HEK293 (cell line): ENCODE measurements around the gene TMEM205.

Source experiments
- EGR2 ChIP-seq: fragments of 450-650 bp; formaldehyde crosslinking; IDR thresholded peaks from 2 replicates; pipeline ENCODE4 v1.5.1; 2016; ENCODE audit warnings: low read depth, missing biosample characterization, missing genetic modification characterization
- HOXC10 ChIP-seq: sonication (generic); formaldehyde crosslinking; IDR thresholded peaks from 2 replicates; pipeline ENCODE4 v1.8.1; 2023; ENCODE audit warnings: mild to moderate bottlenecking, missing genetic modification reagents
- IKZF3 ChIP-seq: fragments of 450-650 bp; IDR thresholded peaks from 2 replicates; pipeline ENCODE4 v1.5.0; 2018; ENCODE audit warnings: missing biosample characterization, mild to moderate bottlenecking, missing genetic modification characterization, moderate library complexity
- KLF8 ChIP-seq: fragments of 450-650 bp; formaldehyde crosslinking; IDR thresholded peaks from 2 replicates; pipeline ENCODE4 v1.5.1; 2016; ENCODE audit warnings: missing biosample characterization, missing genetic modification characterization
- SALL2 ChIP-seq: fragments of 450-650 bp; formaldehyde crosslinking; IDR thresholded peaks from 2 replicates; pipeline ENCODE4 v1.5.0; 2017; ENCODE audit warnings: missing biosample characterization, mild to moderate bottlenecking, missing genetic modification characterization, borderline replicate concordance
- SCRT2 ChIP-seq: fragments of 450-650 bp; formaldehyde crosslinking; IDR thresholded peaks from 2 replicates; pipeline ENCODE4 v1.5.1; 2016; ENCODE audit warnings: missing biosample characterization, missing genetic modification characterization
- YY1 ChIP-seq: fragments of 450-650 bp; formaldehyde crosslinking; IDR thresholded peaks from 2 replicates; pipeline ENCODE4 v1.5.1; 2018; ENCODE audit warnings: missing biosample characterization, missing genetic modification characterization
- ZBTB20 ChIP-seq: fragments of 450-650 bp; formaldehyde crosslinking; IDR thresholded peaks from 2 replicates; pipeline ENCODE4 v1.5.1; 2016; ENCODE audit warnings: missing biosample characterization, missing genetic modification characterization
- ZNF157 ChIP-seq: fragments of 450-650 bp; formaldehyde crosslinking; IDR thresholded peaks from 2 replicates; pipeline ENCODE4 v1.5.1; 2016; ENCODE audit warnings: missing biosample characterization, missing genetic modification characterization
- ZNF391 ChIP-seq: fragments of 450-650 bp; formaldehyde crosslinking; IDR thresholded peaks from 2 replicates; pipeline ENCODE4 v1.5.1; 2016; ENCODE audit warnings: low read depth, missing biosample characterization, missing genetic modification characterization, borderline replicate concordance
- ZNF544 ChIP-seq: fragments of 450-650 bp; formaldehyde crosslinking; IDR thresholded peaks from 2 replicates; pipeline ENCODE4 v1.5.0; 2017; ENCODE audit warnings: missing biosample characterization, missing genetic modification characterization
- ZNF701 ChIP-seq: fragments of 450-650 bp; formaldehyde crosslinking; IDR thresholded peaks from 2 replicates; pipeline ENCODE4 v1.5.1; 2016; ENCODE audit warnings: missing biosample characterization, missing genetic modification characterization
- ZNF776 ChIP-seq: fragments of 450-650 bp; formaldehyde crosslinking; IDR thresholded peaks from 2 replicates; pipeline ENCODE4 v1.5.0; 2017; ENCODE audit warnings: missing biosample characterization, missing genetic modification characterization, borderline replicate concordance
- TF ChIP-seq, protein P1 (sequence below): fragments of 450-650 bp; formaldehyde crosslinking; IDR thresholded peaks from 2 replicates; pipeline ENCODE4 v1.5.1; 2016; ENCODE audit warnings: missing biosample characterization, missing genetic modification characterization
- TF ChIP-seq, protein P2 (sequence below): fragments of 450-650 bp; formaldehyde crosslinking; IDR thresholded peaks from 2 replicates; pipeline ENCODE4 v1.5.1; 2016; ENCODE audit warnings: missing biosample characterization, missing genetic modification characterization
- TF ChIP-seq, protein P3 (sequence below): fragments of 450-650 bp; formaldehyde crosslinking; IDR thresholded peaks from 2 replicates; pipeline ENCODE4 v1.5.1; 2017; ENCODE audit warnings: missing biosample characterization, missing genetic modification characterization
- TF ChIP-seq, protein P4 (sequence below): fragments of 450-650 bp; formaldehyde crosslinking; IDR thresholded peaks from 2 replicates; pipeline ENCODE4 v1.5.1; 2016; ENCODE audit warnings: missing biosample characterization, missing genetic modification characterization
- TF ChIP-seq, protein P5 (sequence below): fragments of 450-650 bp; formaldehyde crosslinking; IDR thresholded peaks from 2 replicates; pipeline ENCODE4 v1.5.1; 2016; ENCODE audit warnings: missing biosample characterization, missing genetic modification characterization, borderline replicate concordance
- TF ChIP-seq, protein P6 (sequence below): fragments of 450-650 bp; formaldehyde crosslinking; conservative IDR thresholded peaks from 2 replicates; pipeline ENCODE4 v1.5.1; 2016; ENCODE audit warnings: low read depth, missing biosample characterization, missing genetic modification characterization
- TF ChIP-seq, protein P7 (sequence below): fragments of 450-650 bp; formaldehyde crosslinking; IDR thresholded peaks from 2 replicates; pipeline ENCODE4 v1.5.1; 2017; ENCODE audit warnings: missing biosample characterization, missing genetic modification characterization

The TMEM205 gene

DNA sequence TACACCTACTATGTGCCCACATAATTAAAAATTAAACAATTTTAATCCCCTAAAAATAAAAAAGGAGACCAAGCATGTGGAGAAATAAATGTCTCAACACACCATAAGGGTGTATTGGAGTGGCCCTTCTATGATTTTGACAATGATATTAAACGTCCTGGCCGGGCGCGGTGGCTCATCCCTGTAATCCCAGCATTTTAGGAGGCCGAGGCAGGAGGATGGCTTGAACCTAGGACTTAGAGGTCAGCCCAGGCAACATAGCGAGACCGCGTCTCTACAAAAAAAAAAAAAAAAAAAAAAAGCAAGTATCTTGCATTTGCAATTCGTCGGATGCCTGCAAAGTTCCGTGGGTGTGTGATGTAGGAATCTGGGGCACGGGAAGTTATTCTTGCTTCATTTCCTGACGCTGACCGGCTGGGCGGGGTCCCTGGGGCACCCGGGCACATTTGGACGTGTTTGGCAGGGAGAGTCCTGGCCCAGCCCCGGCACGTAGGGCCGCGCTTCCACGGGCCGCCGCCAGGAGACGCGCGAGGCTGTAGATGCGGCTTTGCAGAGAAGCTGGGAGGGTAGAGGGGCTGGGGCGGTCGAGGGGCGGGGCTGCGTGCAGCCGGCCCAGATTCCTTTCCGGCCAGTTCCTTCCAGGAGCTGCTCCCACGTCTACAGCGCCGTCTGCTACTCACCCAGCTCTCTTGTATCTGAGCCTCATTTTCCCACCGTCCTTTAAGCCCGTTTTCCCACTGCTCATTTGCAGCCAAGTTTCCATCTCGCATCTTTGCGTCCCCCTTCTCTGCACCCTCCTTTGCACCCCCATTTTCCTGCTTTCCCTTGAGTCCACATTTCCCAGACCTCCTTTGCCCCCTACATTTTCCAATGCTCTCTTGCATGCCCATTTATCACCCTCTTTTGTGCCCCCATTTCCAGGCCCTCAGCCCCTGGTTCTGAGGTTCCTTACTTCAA is 52.4 kb downstream of the TMEM205 start (continued):
- TF ChIP-seq KLF8 (tag by site-specific recombination) (peak; percentile 90), ZNF157 (0 out of 2 replicates have a peak, but pooled peaks have one; percentile 47), YY1 (tag by site-specific recombination) (no peak), SCRT2 (tag by site-specific recombination) (no peak), ZNF391 (tag by site-specific recombination) (peak; percentile 72; the same call in 1 of the 2 replicates), IKZF3 (tag by site-specific recombination) (peak; percentile 81), SALL2 (tag by site-specific recombination) (no peak), ZNF701 (tag by site-specific recombination) (no peak), HOXC10 (no peak), ZNF776 (no peak), ZNF544 (tag by site-specific recombination) (no peak), ZBTB20 (peak; percentile 69; the same call in 1 of the 2 replicates), EGR2 (tag by site-specific recombination) (no peak)
- TF ChIP-seq, protein P1, sequence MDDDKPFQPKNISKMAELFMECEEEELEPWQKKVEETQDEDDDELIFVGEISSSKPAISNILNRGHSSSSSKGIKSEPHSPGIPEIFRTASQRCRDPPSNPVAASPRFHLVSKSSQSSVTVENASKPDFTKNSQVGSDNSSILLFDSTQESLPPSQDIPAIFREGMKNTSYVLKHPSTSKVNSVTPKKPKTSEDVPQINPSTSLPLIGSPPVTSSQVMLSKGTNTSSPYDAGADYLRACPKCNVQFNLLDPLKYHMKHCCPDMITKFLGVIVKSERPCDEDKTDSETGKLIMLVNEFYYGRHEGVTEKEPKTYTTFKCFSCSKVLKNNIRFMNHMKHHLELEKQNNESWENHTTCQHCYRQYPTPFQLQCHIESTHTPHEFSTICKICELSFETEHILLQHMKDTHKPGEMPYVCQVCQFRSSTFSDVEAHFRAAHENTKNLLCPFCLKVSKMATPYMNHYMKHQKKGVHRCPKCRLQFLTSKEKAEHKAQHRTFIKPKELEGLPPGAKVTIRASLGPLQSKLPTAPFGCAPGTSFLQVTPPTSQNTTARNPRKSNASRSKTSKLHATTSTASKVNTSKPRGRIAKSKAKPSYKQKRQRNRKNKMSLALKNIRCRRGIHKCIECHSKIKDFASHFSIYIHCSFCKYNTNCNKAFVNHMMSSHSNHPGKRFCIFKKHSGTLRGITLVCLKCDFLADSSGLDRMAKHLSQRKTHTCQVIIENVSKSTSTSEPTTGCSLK (tag by site-specific recombination) = no peak
- TF ChIP-seq, protein P2, sequence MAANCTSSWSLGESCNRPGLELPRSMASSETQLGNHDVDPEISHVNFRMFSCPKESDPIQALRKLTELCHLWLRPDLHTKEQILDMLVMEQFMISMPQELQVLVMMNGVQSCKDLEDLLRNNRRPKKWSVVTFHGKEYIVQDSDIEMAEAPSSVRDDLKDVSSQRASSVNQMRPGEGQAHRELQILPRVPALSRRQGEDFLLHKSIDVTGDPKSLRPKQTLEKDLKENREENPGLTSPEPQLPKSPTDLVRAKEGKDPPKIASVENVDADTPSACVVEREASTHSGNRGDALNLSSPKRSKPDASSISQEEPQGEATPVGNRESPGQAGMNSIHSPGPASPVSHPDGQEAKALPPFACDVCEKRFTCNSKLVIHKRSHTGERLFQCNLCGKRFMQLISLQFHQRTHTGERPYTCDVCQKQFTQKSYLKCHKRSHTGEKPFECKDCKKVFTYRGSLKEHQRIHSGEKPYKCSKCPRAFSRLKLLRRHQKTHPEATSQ (tag by site-specific recombination) = no peak
- TF ChIP-seq, protein P3, sequence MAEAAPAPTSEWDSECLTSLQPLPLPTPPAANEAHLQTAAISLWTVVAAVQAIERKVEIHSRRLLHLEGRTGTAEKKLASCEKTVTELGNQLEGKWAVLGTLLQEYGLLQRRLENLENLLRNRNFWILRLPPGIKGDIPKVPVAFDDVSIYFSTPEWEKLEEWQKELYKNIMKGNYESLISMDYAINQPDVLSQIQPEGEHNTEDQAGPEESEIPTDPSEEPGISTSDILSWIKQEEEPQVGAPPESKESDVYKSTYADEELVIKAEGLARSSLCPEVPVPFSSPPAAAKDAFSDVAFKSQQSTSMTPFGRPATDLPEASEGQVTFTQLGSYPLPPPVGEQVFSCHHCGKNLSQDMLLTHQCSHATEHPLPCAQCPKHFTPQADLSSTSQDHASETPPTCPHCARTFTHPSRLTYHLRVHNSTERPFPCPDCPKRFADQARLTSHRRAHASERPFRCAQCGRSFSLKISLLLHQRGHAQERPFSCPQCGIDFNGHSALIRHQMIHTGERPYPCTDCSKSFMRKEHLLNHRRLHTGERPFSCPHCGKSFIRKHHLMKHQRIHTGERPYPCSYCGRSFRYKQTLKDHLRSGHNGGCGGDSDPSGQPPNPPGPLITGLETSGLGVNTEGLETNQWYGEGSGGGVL (tag by site-specific recombination) = peak; percentile 10; the same call in 1 of the 2 replicates
- TF ChIP-seq, protein P4, sequence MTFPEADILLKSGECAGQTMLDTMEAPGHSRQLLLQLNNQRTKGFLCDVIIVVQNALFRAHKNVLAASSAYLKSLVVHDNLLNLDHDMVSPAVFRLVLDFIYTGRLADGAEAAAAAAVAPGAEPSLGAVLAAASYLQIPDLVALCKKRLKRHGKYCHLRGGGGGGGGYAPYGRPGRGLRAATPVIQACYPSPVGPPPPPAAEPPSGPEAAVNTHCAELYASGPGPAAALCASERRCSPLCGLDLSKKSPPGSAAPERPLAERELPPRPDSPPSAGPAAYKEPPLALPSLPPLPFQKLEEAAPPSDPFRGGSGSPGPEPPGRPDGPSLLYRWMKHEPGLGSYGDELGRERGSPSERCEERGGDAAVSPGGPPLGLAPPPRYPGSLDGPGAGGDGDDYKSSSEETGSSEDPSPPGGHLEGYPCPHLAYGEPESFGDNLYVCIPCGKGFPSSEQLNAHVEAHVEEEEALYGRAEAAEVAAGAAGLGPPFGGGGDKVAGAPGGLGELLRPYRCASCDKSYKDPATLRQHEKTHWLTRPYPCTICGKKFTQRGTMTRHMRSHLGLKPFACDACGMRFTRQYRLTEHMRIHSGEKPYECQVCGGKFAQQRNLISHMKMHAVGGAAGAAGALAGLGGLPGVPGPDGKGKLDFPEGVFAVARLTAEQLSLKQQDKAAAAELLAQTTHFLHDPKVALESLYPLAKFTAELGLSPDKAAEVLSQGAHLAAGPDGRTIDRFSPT = peak; percentile 74
- TF ChIP-seq, protein P5, sequence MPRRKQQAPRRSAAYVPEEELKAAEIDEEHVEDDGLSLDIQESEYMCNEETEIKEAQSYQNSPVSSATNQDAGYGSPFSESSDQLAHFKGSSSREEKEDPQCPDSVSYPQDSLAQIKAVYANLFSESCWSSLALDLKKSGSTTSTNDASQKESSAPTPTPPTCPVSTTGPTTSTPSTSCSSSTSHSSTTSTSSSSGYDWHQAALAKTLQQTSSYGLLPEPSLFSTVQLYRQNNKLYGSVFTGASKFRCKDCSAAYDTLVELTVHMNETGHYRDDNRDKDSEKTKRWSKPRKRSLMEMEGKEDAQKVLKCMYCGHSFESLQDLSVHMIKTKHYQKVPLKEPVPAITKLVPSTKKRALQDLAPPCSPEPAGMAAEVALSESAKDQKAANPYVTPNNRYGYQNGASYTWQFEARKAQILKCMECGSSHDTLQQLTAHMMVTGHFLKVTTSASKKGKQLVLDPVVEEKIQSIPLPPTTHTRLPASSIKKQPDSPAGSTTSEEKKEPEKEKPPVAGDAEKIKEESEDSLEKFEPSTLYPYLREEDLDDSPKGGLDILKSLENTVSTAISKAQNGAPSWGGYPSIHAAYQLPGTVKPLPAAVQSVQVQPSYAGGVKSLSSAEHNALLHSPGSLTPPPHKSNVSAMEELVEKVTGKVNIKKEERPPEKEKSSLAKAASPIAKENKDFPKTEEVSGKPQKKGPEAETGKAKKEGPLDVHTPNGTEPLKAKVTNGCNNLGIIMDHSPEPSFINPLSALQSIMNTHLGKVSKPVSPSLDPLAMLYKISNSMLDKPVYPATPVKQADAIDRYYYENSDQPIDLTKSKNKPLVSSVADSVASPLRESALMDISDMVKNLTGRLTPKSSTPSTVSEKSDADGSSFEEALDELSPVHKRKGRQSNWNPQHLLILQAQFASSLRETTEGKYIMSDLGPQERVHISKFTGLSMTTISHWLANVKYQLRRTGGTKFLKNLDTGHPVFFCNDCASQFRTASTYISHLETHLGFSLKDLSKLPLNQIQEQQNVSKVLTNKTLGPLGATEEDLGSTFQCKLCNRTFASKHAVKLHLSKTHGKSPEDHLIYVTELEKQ (tag by site-specific recombination) = no peak
- TF ChIP-seq, protein P6, sequence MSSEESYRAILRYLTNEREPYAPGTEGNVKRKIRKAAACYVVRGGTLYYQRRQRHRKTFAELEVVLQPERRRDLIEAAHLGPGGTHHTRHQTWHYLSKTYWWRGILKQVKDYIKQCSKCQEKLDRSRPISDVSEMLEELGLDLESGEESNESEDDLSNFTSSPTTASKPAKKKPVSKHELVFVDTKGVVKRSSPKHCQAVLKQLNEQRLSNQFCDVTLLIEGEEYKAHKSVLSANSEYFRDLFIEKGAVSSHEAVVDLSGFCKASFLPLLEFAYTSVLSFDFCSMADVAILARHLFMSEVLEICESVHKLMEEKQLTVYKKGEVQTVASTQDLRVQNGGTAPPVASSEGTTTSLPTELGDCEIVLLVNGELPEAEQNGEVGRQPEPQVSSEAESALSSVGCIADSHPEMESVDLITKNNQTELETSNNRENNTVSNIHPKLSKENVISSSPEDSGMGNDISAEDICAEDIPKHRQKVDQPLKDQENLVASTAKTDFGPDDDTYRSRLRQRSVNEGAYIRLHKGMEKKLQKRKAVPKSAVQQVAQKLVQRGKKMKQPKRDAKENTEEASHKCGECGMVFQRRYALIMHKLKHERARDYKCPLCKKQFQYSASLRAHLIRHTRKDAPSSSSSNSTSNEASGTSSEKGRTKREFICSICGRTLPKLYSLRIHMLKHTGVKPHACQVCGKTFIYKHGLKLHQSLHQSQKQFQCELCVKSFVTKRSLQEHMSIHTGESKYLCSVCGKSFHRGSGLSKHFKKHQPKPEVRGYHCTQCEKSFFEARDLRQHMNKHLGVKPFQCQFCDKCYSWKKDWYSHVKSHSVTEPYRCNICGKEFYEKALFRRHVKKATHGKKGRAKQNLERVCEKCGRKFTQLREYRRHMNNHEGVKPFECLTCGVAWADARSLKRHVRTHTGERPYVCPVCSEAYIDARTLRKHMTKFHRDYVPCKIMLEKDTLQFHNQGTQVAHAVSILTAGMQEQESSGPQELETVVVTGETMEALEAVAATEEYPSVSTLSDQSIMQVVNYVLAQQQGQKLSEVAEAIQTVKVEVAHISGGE (tag by site-specific recombination) = peak; percentile 90
- TF ChIP-seq, protein P7, sequence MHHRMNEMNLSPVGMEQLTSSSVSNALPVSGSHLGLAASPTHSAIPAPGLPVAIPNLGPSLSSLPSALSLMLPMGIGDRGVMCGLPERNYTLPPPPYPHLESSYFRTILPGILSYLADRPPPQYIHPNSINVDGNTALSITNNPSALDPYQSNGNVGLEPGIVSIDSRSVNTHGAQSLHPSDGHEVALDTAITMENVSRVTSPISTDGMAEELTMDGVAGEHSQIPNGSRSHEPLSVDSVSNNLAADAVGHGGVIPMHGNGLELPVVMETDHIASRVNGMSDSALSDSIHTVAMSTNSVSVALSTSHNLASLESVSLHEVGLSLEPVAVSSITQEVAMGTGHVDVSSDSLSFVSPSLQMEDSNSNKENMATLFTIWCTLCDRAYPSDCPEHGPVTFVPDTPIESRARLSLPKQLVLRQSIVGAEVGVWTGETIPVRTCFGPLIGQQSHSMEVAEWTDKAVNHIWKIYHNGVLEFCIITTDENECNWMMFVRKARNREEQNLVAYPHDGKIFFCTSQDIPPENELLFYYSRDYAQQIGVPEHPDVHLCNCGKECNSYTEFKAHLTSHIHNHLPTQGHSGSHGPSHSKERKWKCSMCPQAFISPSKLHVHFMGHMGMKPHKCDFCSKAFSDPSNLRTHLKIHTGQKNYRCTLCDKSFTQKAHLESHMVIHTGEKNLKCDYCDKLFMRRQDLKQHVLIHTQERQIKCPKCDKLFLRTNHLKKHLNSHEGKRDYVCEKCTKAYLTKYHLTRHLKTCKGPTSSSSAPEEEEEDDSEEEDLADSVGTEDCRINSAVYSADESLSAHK (tag by site-specific recombination) = no peak; the same call in 1 of the 2 replicates
